NCI-H2171 (cell line): ENCODE data around the gene NCOA7.
"Not testable (repeated sequence)": the region's sequence is repeated elsewhere in the genome, so short reads cannot be mapped to it uniquely, and the experiment has no call there.

Experiments used
- DNase-seq: peaks from one replicate; lab custom pipeline; 2025; lab: John Stamatoyannopoulos, UW

The NCOA7 gene

GRCh38 chr6:125753218-125753936 is 37.4 kb upstream of the NCOA7 start:
- peak; percentile 21 for DNase-seq

- DNase-seq, result no peak
These were observed 36.9 kb upstream of the NCOA7 start for GRCh38 chr6:125753937-125754259.

DNA sequence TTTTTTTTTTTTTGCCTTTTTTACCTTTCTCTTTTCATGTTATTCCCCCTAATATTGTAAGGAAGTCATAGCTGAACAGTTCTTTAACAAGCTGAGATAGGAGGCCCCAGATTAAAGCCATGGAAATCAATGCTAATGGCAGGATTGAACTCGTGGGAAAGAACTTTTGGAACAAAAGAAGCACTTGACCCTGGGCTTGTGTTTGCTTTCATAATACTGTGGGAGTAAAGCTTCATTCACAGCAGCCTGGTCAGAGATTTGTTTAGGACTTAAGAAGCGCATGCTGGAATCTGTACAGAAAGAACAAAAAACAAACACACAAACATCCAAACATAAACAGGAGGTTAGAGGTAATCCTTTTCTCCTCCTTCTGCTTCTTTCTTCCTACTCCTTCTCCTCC is 36.2 kb upstream of the NCOA7 start:
- DNase-seq, result no peak

- no peak for DNase-seq
These were observed 31.4 kb upstream of the NCOA7 start for GRCh38 chr6:125759184-125759902.

GRCh38 chr6:125759959-125760457 is 30.8 kb upstream of the NCOA7 start:
- no peak for DNase-seq

GRCh38 chr6:125764121-125764671 is 26.6 kb upstream of the NCOA7 start:
- no peak for DNase-seq

DNA sequence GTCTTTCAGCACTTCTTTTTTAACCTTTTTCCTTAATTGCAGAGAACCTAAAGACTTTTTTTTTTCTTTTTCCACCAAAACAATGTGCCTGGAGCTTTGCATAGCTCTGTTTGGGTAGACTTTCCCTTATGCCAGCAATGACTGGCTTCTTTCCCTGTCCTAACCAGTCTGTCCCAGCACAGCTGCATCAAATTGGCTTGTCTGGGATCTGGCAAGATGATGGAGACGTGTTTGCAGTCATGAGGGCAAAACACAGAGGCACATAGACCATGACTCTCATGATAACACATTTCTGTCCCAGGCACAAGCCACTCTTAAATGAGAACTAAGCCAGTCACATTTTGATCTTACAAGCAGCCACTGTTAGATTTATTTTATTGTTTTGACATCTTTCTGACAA is 24.8 kb upstream of the NCOA7 start:
- DNase-seq, result no peak

GRCh38 chr6:125766641-125767040 is 24.1 kb upstream of the NCOA7 start:
- no peak for DNase-seq

- no peak for DNase-seq
These were observed 21.5 kb upstream of the NCOA7 start for GRCh38 chr6:125769147-125769783.

- no peak for DNase-seq
These were observed 17.1 kb upstream of the NCOA7 start for GRCh38 chr6:125773387-125774341.

GRCh38 chr6:125776107-125776826 is 14.5 kb upstream of the NCOA7 start:
- DNase-seq, result not testable (repeated sequence)

- DNase-seq, result peak; percentile 88
These were observed 10.7 kb upstream of the NCOA7 start for GRCh38 chr6:125779924-125780539.

DNA sequence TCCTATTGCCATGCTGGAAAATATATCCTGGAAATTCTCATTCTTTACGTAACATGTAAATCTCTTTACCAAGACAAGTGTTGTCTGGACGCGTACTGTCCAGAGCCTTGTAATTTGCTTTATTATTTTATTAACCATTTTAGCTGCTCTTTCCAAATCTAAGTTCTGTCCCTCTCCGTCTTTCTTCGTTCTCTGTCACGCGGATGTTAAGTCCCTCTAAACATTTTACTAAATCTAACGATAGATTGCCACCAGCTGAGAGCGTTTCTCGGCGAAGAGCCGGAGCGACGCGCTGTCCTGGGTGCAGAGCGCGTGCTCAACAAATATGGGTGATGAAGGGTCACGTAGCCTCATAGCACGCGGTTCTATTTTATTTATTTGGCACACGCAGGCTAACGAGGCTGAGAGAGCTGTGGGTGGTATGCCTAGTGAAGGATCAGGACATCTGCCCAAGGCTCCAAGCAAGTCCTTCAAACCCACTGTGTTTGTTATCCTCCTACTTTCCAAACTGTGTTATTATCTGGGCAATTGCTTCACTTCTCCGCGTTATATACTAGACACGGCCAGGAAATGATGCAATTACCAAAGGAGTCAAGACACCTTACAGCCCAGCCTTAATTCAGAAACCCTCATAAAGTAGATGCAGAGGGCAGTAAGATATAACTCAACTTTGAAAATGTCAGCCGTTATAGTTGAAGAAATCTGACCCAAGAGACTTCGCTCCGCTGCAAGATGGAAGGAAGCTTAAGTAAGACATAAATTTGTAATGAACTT is 10.0 kb upstream of the NCOA7 start:
- peak; percentile 52 for DNase-seq

DNA sequence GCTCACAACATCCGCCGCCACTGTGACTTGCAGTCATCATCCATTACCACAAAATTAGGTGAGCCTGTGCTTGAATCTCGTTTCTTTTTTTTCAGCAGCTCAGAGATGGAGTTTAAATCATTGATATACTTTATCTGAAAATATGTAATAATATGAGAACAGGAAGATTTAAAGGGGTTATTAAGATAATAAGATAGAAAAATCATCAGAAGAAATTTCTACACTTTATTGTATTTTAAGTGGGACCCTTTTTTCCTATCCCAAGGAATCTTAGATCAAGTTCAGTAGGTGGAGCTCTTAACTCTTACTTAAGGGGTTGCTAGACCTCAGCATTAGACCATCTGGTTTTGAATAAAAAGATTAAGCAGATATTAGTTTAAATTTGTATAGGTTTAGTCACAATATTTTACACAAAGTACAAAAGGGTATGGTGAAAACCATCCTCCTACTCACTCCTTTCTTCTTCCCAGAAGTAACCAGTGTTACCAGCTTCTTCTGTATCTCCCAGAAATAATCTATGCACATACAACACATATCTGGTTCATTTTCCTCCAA is 9.4 kb upstream of the NCOA7 start:
- peak; percentile 64 for DNase-seq

GRCh38 chr6:125784365-125784764 is 6.4 kb upstream of the NCOA7 start:
- no peak for DNase-seq

- no peak for DNase-seq
These were observed 3.0 kb upstream of the NCOA7 start for GRCh38 chr6:125787791-125788190.

DNA sequence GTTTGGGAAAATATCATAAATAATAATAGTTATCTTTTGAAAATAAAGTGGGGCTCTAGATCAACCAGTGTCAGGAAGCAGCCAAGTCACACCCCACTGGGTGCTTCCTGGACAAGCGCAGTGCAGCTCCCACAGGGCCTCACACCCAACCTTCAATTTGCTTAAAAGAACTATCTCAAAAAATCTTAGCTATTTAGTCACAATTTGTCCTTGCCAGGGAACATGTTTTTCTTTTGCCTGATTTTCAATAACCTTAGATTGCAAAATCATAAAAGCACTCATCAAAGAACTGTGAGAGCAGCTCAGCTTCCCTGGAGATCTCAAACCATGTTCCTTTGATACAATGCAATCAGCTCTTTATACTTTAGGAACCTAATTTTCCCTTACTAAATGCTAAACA is 1.6 kb upstream of the NCOA7 start:
- no peak for DNase-seq

- peak; percentile 65 for DNase-seq
These were observed 993 bp upstream of the NCOA7 start for GRCh38 chr6:125789576-125790357.
